Ectodermal cell (in vitro differentiated cells): ENCODE measurements around the gene CCK.

Experiments used
- H3K27ac ChIP-seq: 2 replicates; pipeline ENCODE4 v1.7.0; 2013; ENCODE audit warnings: mild to moderate bottlenecking, low read depth, low read length; ENCODE audit not compliant: insufficient read depth, poor library complexity, severe bottlenecking
- H3K27me3 ChIP-seq: 2 replicates; pipeline ENCODE4 v1.7.0; 2013; ENCODE audit warnings: mild to moderate bottlenecking, low read length; ENCODE audit not compliant: insufficient read depth, control insufficient read depth, poor library complexity, severe bottlenecking
- H3K36me3 ChIP-seq: one replicate; pipeline ENCODE4 v1.7.0; 2013; ENCODE audit warnings: low read length; ENCODE audit not compliant: control insufficient read depth, insufficient read depth
- H3K4me1 ChIP-seq: one replicate; pipeline ENCODE4 v1.7.0; 2013; ENCODE audit warnings: low read length; ENCODE audit not compliant: control insufficient read depth, insufficient read depth
- H3K4me3 ChIP-seq: 2 replicates; pipeline ENCODE4 v1.7.0; 2013; ENCODE audit warnings: low read depth, low read length, control low read depth; ENCODE audit not compliant: insufficient read depth
- H3K9me3 ChIP-seq: 2 replicates; pipeline ENCODE4 v1.7.0; 2013; ENCODE audit warnings: mild to moderate bottlenecking, low read length, moderate library complexity; ENCODE audit not compliant: control insufficient read depth
- WGBS, 2 experiments: methylation state at CpG; one replicate each; pipeline ENCODE4 v1.1.7; 2013; ENCODE audit warnings: missing lambda C conversion rate in 2 of 2; 5-methylcytosine and 5-hydroxymethylcytosine counted together

CCK gene

GRCh38 chr3:42254566-42254965 is 11.4 kb downstream of the CCK start:
- Histone ChIP-seq H3K9me3 (no peaks in the 10 kb centered on the region), H3K27ac (no peak overlapping the region), H3K4me1 (peaks cover 9% of the 10 kb centered on the region), H3K4me3 (no peak overlapping the region), H3K27me3 (no peaks in the 10 kb centered on the region), H3K36me3 (no peaks in the 10 kb centered on the region)
- 72 to 73% methylated on average over 3 of the region's 3 CpGs for WGBS, 2 experiments

- Histone ChIP-seq H3K36me3 (no peaks in the 10 kb centered on the region), H3K27ac (no peak overlapping the region), H3K4me1 (peaks cover 9% of the 10 kb centered on the region), H3K27me3 (no peaks in the 10 kb centered on the region), H3K9me3 (no peaks in the 10 kb centered on the region), H3K4me3 (no peak overlapping the region)
- WGBS, 2 experiments, result 88 to 95% methylated on average over 1 of the region's 1 CpG
Observed at GRCh38 chr3:42250761-42251160, 15.2 kb downstream of the CCK start.

GRCh38 chr3:42247576-42248027 is 18.4 kb downstream of the CCK start:
- no peaks in the 10 kb centered on the region for H3K27me3 ChIP-seq
- H3K27ac ChIP-seq, result no peak overlapping the region
- WGBS, 2 experiments, result 17 to 19% methylated on average over 9 of the region's 9 CpGs
- H3K9me3 ChIP-seq, result no peaks in the 10 kb centered on the region
- H3K4me3 ChIP-seq, result no peak overlapping the region
- no peaks in the 10 kb centered on the region for H3K36me3 ChIP-seq
- H3K4me1 ChIP-seq, result no peaks in the 10 kb centered on the region

GRCh38 chr3:42246091-42246490 is 19.9 kb downstream of the CCK start:
- Histone ChIP-seq H3K4me3 (no peak overlapping the region), H3K9me3 (no peaks in the 10 kb centered on the region), H3K27me3 (no peaks in the 10 kb centered on the region), H3K36me3 (no peaks in the 10 kb centered on the region), H3K27ac (no peak overlapping the region), H3K4me1 (no peaks in the 10 kb centered on the region)
- WGBS, 2 experiments, result 50 to 63% methylated on average over 1 of the region's 1 CpG

- WGBS, 2 experiments, result 83 to 97% methylated on average over 2 of the region's 2 CpGs
- Histone ChIP-seq H3K4me1 (no peaks in the 10 kb centered on the region), H3K36me3 (no peaks in the 10 kb centered on the region), H3K27me3 (no peaks in the 10 kb centered on the region), H3K27ac (no peak overlapping the region), H3K4me3 (no peak overlapping the region), H3K9me3 (no peaks in the 10 kb centered on the region)
Observed at GRCh38 chr3:42236611-42237010, 29.4 kb downstream of the CCK start.

- no peaks in the 10 kb centered on the region for H3K27me3 ChIP-seq
- H3K36me3 ChIP-seq, result no peaks in the 10 kb centered on the region
- no peak overlapping the region for H3K4me3 ChIP-seq
- no peak overlapping the region for H3K27ac ChIP-seq
- no peaks in the 10 kb centered on the region for H3K9me3 ChIP-seq
- H3K4me1 ChIP-seq, result no peaks in the 10 kb centered on the region
Observed at GRCh38 chr3:42235532-42235931, 30.5 kb downstream of the CCK start.

GRCh38 chr3:42230860-42231259 is 35.1 kb downstream of the CCK start:
- WGBS, 2 experiments, result 90 to 92% methylated on average over 5 of the region's 5 CpGs
- Histone ChIP-seq H3K36me3 (no peaks in the 10 kb centered on the region), H3K4me3 (no peak overlapping the region), H3K27ac (no peak overlapping the region), H3K27me3 (no peaks in the 10 kb centered on the region), H3K9me3 (no peaks in the 10 kb centered on the region), H3K4me1 (no peaks in the 10 kb centered on the region)

GRCh38 chr3:42229942-42230688 is 35.9 kb downstream of the CCK start:
- Histone ChIP-seq H3K9me3 (no peaks in the 10 kb centered on the region), H3K27ac (no peak overlapping the region), H3K36me3 (peaks cover 6% of the 10 kb centered on the region), H3K27me3 (no peaks in the 10 kb centered on the region), H3K4me3 (no peak overlapping the region), H3K4me1 (no peaks in the 10 kb centered on the region)
- 78 to 79% methylated on average over 10 to 14 of the region's 14 CpGs for WGBS, 2 experiments

- Histone ChIP-seq H3K36me3 (peaks cover 6% of the 10 kb centered on the region), H3K27me3 (no peaks in the 10 kb centered on the region), H3K9me3 (no peaks in the 10 kb centered on the region), H3K4me3 (no peak overlapping the region), H3K27ac (no peak overlapping the region), H3K4me1 (peaks cover 4% of the 10 kb centered on the region)
- 89 to 90% methylated on average over 5 of the region's 5 CpGs for WGBS, 2 experiments
Observed at GRCh38 chr3:42229266-42229941, 36.6 kb downstream of the CCK start.

- Histone ChIP-seq H3K4me1 (peaks cover 6% of the 10 kb centered on the region), H3K9me3 (no peaks in the 10 kb centered on the region), H3K27me3 (no peaks in the 10 kb centered on the region), H3K27ac (no peak overlapping the region), H3K4me3 (no peak overlapping the region), H3K36me3 (peaks cover 10% of the 10 kb centered on the region)
- 66 to 74% methylated on average over 5 of the region's 5 CpGs for WGBS, 2 experiments
Observed at GRCh38 chr3:42228796-42229195, 37.2 kb downstream of the CCK start.
